Kidney (tissue), 14 donors: ENCODE data around the gene USP22. TPM values are rescaled to one million over a fixed set of nuclear protein-coding genes. Genes with fewer than 3 reads are reported as not detected.

Source experiments
- DNase-seq, 5 donors: peaks; one replicate each; pipeline ENCODE4 v3.0.0-alpha.2; 2013 to 2020
- FAIRE-seq: peaks from 2 replicates; lab custom pipeline; 2012; peaks lifted over from hg19 to GRCh38; lab: Jason Lieb, UNC
- H3K27ac ChIP-seq, 2 donors: one replicate each; pipeline ENCODE4 v1.7.0; 2013; ENCODE audit warnings: low read depth in 2 of 2, low read length in 2 of 2, inconsistent platforms in 1 of 2
- H3K27me3 ChIP-seq: one replicate; pipeline ENCODE4 v1.7.1; 2013; ENCODE audit warnings: low read length, inconsistent platforms; ENCODE audit not compliant: control insufficient read depth, insufficient read depth
- H3K36me3 ChIP-seq, 3 donors: one replicate each; pipeline versions ENCODE4 v1.7.0 to v1.7.1; 2013; ENCODE audit warnings: low read length in 3 of 3, control low read depth in 1 of 3, inconsistent platforms in 1 of 3; ENCODE audit not compliant: insufficient read depth in 3 of 3, control insufficient read depth in 2 of 3
- H3K4me1 ChIP-seq, 3 donors: one replicate each; pipeline versions ENCODE4 v1.7.0 to v1.7.1; 2013; ENCODE audit warnings: low read length in 3 of 3, inconsistent platforms in 1 of 3, low read depth in 1 of 3; ENCODE audit not compliant: control insufficient read depth in 2 of 3, insufficient read depth in 2 of 3
- H3K4me3 ChIP-seq, 3 donors: one replicate each; pipeline versions ENCODE4 v1.7.0 to v1.8.1; 2013; ENCODE audit warnings: low read length in 3 of 3, control low read depth in 1 of 3, inconsistent platforms in 1 of 3
- H3K9ac ChIP-seq, 3 donors: one replicate each; pipeline versions ENCODE4 v1.7.0 to v1.7.1; 2013; ENCODE audit warnings: low read length in 3 of 3, control low read depth in 1 of 3, inconsistent platforms in 1 of 3
- H3K9me3 ChIP-seq, 3 donors: one replicate each; pipeline versions ENCODE4 v1.7.0 to v1.7.1; 2013; ENCODE audit warnings: low read length in 3 of 3, control low read depth in 1 of 3, inconsistent platforms in 1 of 3; ENCODE audit not compliant: control insufficient read depth in 2 of 3, insufficient read depth in 1 of 3
- CTCF ChIP-seq: IDR thresholded peaks from 3 replicates; pipeline ENCODE4 v1.5.1; 2012; ENCODE audit warnings: mild to moderate bottlenecking, moderate library complexity, borderline replicate concordance; ENCODE audit not compliant: insufficient read depth; ENCODE audit errors: extremely low read depth
- intact Hi-C: fragments of 100-400 bp; cut with DNase I; formaldehyde crosslinking; loops from one replicate; pipeline ENCODE4 v1.11.1; 2022
- polyA plus RNA-seq: library from polyadenylated mRNA; stranded (reverse); fragments of 350-450 nt; fragmentation: Illumina TruSeq; extraction: RNeasy Lipid Tissue Mini Kit (QIAGEN cat#74804); gene quantifications from one replicate; pipeline ENCODE4 v1.2.3, GENCODE V29; 2014; ENCODE audit warnings: low read depth, low replicate concordance; ENCODE audit not compliant: insufficient read depth
- total RNA-seq: library from RNA; stranded (reverse); fragmentation: NEBNext Ultra II Directional; extraction: Animal tissue kit (Norgen Biotek cat#: 25700); gene quantifications from one replicate; pipeline ENCODE4 v1.2.1, GENCODE V29; 2021
- donor health status: control.
- donor health status: control.
- donor health status: control.
- donor health status: control.
- donor health status: control.
- donor health status: DM: yes; HTN: yes; CAD: no.
- donor health status: Normal renal cell carcinoma (clear cell type).

USP22 gene
- total and polyA plus RNA-seq, 2 donors from 2014 or later: 47.8 to 176 TPM

- Histone ChIP-seq H3K4me1 (peaks cover 0 to 8% (median 5%) of the 10 kb centered on the region in 3 donors), H3K27me3 (no peaks in the 10 kb centered on the region), H3K9ac (no peak overlapping the region), H3K27ac (no peak overlapping the region), H3K4me3 (no peak overlapping the region), H3K36me3 (peaks cover 4 to 36% (median 16%) of the 10 kb centered on the region in 3 donors), H3K9me3 (no peaks in the 10 kb centered on the region)
- intact Hi-C loops: no loop called here
- FAIRE-seq: no peak
- TF ChIP-seq CTCF: no peak
- DNase-seq: no peak
These were observed 13.8 kb downstream of the USP22 start for GRCh38 chr17:21029036-21029435.

- intact Hi-C loops: no loop called here
- Histone ChIP-seq H3K36me3 (peaks cover 4 to 39% (median 18%) of the 10 kb centered on the region in 3 donors), H3K27ac (no peak overlapping the region), H3K9me3 (no peaks in the 10 kb centered on the region), H3K27me3 (no peaks in the 10 kb centered on the region), H3K4me1 (peaks cover 0 to 7% (median 5%) of the 10 kb centered on the region in 3 donors), H3K9ac (no peak overlapping the region), H3K4me3 (no peak overlapping the region)
- DNase-seq (no peak), FAIRE-seq (no peak)
- no peak for TF ChIP-seq CTCF
These were observed 14.6 kb downstream of the USP22 start for GRCh38 chr17:21028192-21028591.

- no peak overlapping the region for H3K4me3 ChIP-seq
- no peaks in the 10 kb centered on the region for H3K9me3 ChIP-seq
- intact Hi-C loops: no loop called here
- peaks cover 0 to 5% (median 4%) of the 10 kb centered on the region in 3 donors for H3K4me1 ChIP-seq
- DNase-seq (no peak), FAIRE-seq (no peak)
- H3K9ac ChIP-seq: no peak overlapping the region
- no peaks in the 10 kb centered on the region for H3K27me3 ChIP-seq
- no peak for TF ChIP-seq CTCF
- peaks cover 7 to 46% (median 18%) of the 10 kb centered on the region in 3 donors for H3K36me3 ChIP-seq
- no peak overlapping the region for H3K27ac ChIP-seq
These were observed 15.8 kb downstream of the USP22 start for GRCh38 chr17:21027031-21027430.

GRCh38 chr17:21025451-21025850 lies 17.4 kb downstream of the USP22 start:
- H3K4me3 ChIP-seq: no peak overlapping the region
- peaks cover 0 to 4% (median 0%) of the 10 kb centered on the region in 3 donors for H3K4me1 ChIP-seq
- no peak for TF ChIP-seq CTCF
- no peaks in the 10 kb centered on the region for H3K9me3 ChIP-seq
- H3K27ac ChIP-seq: no peak overlapping the region
- intact Hi-C loops: no loop called here
- peaks cover 9 to 58% (median 28%) of the 10 kb centered on the region in 3 donors for H3K36me3 ChIP-seq
- no peaks in the 10 kb centered on the region for H3K27me3 ChIP-seq
- H3K9ac ChIP-seq: no peak overlapping the region
- no peak for FAIRE-seq
- DNase-seq: no peak
